K562 (cell line): Measurements from ENCODE around the gene MPV17L. TPM values are rescaled to one million over a fixed set of nuclear protein-coding genes. Genes with fewer than 3 reads are reported as not detected.
A peak's percentile ranks its signal among the peaks of the same experiment; 100 is the strongest.
"Not testable (repeated sequence)": the region's sequence is repeated elsewhere in the genome, so short reads cannot be mapped to it uniquely, and the experiment has no call there.

Experiments
- ATAC-seq: fragments of 200-7000 bp; cut with Tn5 transposase; 3 replicates; pipeline ENCODE4 v1.9.1; 2020; ENCODE audit warnings: moderate library complexity
- BruUV-seq: library from RNA; stranded (reverse); fragments of 400-500 nt; replicated peaks from 2 replicates; lab custom pipeline; 2021; lab: Mats Ljungman, UMichigan
- CTCF ChIA-PET: fragments of 300-600 bp; formaldehyde crosslinking; extraction: SDS; loops from one replicate; lab custom pipeline; 2021; ENCODE audit warnings: low intra/inter-chr PET ratio; lab: Yijun Ruan, JAX
- POLR2A ChIA-PET: fragments of 300-600, 350-650 bp; sonication (Branson Sonifier 250); formaldehyde crosslinking; extraction: SDS; loops from one replicate; lab custom pipeline; 2021; ENCODE audit warnings: antibody characterized with exemption, inconsistent platforms; lab: Yijun Ruan, JAX
- DNase-seq, 4 experiments: peaks; one replicate each; pipeline versions ENCODE4 v3.0.0 to v3.0.0-alpha.2; 2011 to 2018; ENCODE audit warnings: low spot score in 3 of 4, mixed read lengths in 3 of 4; ENCODE audit errors: extremely low read depth in 1 of 4
- FAIRE-seq: peaks from 2 replicates; lab custom pipeline; 2011; peaks lifted over from hg19 to GRCh38; lab: Jason Lieb, UNC
- H2AFZ ChIP-seq: 2 replicates; pipeline ENCODE4 v1.6.0; 2011; ENCODE audit warnings: low read depth, low read length, control low read depth, inconsistent platforms
- H3K27ac ChIP-seq: fragments of 200-600 bp; 3 replicates; pipeline ENCODE4 v1.8.0; 2011; ENCODE audit warnings: low read depth, mild to moderate bottlenecking, control low read depth, inconsistent platforms, low read length, moderate library complexity, mixed read lengths; ENCODE audit errors: extremely low read depth
- H3K27me3 ChIP-seq, 2 experiments: fragments of 300-600 bp in 1 of 2; 2 replicates in 1 of 2; 3 replicates in 1 of 2; pipeline versions ENCODE4 v1.6.0 to v1.8.0; 2011; ENCODE audit warnings: inconsistent platforms in 2 of 2, low read length in 2 of 2, mild to moderate bottlenecking in 1 of 2, mixed read lengths in 1 of 2, moderate library complexity in 1 of 2; ENCODE audit not compliant: control insufficient read depth in 2 of 2, insufficient read depth in 2 of 2
- H3K36me3 ChIP-seq: fragments of 300-600 bp; 3 replicates; pipeline ENCODE4 v1.8.0; 2011; ENCODE audit warnings: mild to moderate bottlenecking, low read length, inconsistent platforms; ENCODE audit not compliant: control insufficient read depth, insufficient read depth
- H3K4me1 ChIP-seq, 2 experiments: fragments of 200-600 bp in 1 of 2; replicated peaks in 1 of 2; 2 replicates in 1 of 2; 3 replicates in 1 of 2; pipeline versions ENCODE4 v1.5.1 to v1.8.0; 2011; ENCODE audit warnings: inconsistent platforms in 2 of 2, low read length in 2 of 2, mild to moderate bottlenecking in 1 of 2, mixed read lengths in 1 of 2, moderate library complexity in 1 of 2; ENCODE audit not compliant: control insufficient read depth in 2 of 2, insufficient read depth in 2 of 2
- H3K4me2 ChIP-seq: 2 replicates; pipeline ENCODE4 v1.6.1; 2011; ENCODE audit warnings: low read length, control low read depth, inconsistent platforms, mixed read lengths; ENCODE audit not compliant: insufficient read depth
- H3K4me3 ChIP-seq: fragments of 200-600 bp; sonication (generic), shearing (Covaris generic); 2 replicates; pipeline ENCODE4 v1.5.1; 2016; ENCODE audit warnings: control low read depth, inconsistent platforms
- H3K79me2 ChIP-seq: fragments of 200-600 bp; 3 replicates; pipeline ENCODE4 v1.8.0; 2011; ENCODE audit warnings: low read length, inconsistent platforms; ENCODE audit not compliant: control insufficient read depth, insufficient read depth
- H3K9ac ChIP-seq, 2 experiments: 2 replicates each; pipeline versions ENCODE4 v1.6.0 to v1.6.1; 2011; ENCODE audit warnings: low read depth in 2 of 2, low read length in 2 of 2, control low read depth in 1 of 2, inconsistent platforms in 1 of 2, mild to moderate bottlenecking in 1 of 2, mixed read lengths in 1 of 2; ENCODE audit not compliant: insufficient read depth in 1 of 2
- H3K9me1 ChIP-seq: one replicate; pipeline ENCODE4 v1.6.0; 2011; ENCODE audit warnings: inconsistent platforms, mild to moderate bottlenecking, low read length, moderate library complexity; ENCODE audit not compliant: control insufficient read depth, insufficient read depth
- H3K9me3 ChIP-seq: replicated peaks from 2 replicates; pipeline ENCODE4 v1.5.1; 2011; ENCODE audit warnings: low read depth, low read length, inconsistent platforms; ENCODE audit not compliant: control insufficient read depth, insufficient read depth
- H4K20me1 ChIP-seq: replicated peaks from 2 replicates; pipeline ENCODE4 v1.6.1; 2011; ENCODE audit warnings: low read length, inconsistent platforms, mixed read lengths; ENCODE audit not compliant: control insufficient read depth, insufficient read depth
- CEBPB ChIP-seq: fragments of 450-650 bp; IDR thresholded peaks from 2 replicates; pipeline ENCODE4 v1.6.1; 2016; ENCODE audit warnings: missing genetic modification characterization, missing compliant biosample characterization
- GTF2E2 ChIP-seq: fragments of 200-800 bp; sonication (Bioruptor generic); IDR thresholded peaks from 2 replicates; pipeline ENCODE4 v1.6.1; 2016; ENCODE audit warnings: missing genetic modification characterization, missing compliant biosample characterization
- ZFP91 ChIP-seq: sonication (generic); formaldehyde crosslinking; IDR thresholded peaks from 2 replicates; pipeline ENCODE4 v1.8.0; 2022; ENCODE audit warnings: mild to moderate bottlenecking, missing genetic modification reagents
- ZNF263 ChIP-seq: sonication (generic); formaldehyde crosslinking; IDR thresholded peaks from 2 replicates; pipeline ENCODE4 v1.8.0; 2022; ENCODE audit warnings: mild to moderate bottlenecking, missing genetic modification reagents, borderline replicate concordance
- WGBS: fragments of 100-300 bp; shearing (Covaris generic); methylation state at CpG from one replicate; pipeline ENCODE4 v1.1.6; 2016; ENCODE audit warnings: low coverage, mixed read lengths; ENCODE audit not compliant: insufficient coverage; ENCODE audit errors: missing lambda C conversion rate; 5-methylcytosine and 5-hydroxymethylcytosine counted together
- in situ Hi-C: fragments of 300-500 bp; cut with MboI; formaldehyde crosslinking; loops from 4 replicates; pipeline ENCODE4 v1.15.0; 2018; ENCODE audit warnings: inconsistent platforms, mixed read lengths
- intact Hi-C: fragments of 100-400 bp; cut with micrococcal nuclease; formaldehyde crosslinking; loops from 2 replicates; pipeline ENCODE4 v1.14.2; 2022
- polyA plus RNA-seq, 8 experiments: library from polyadenylated mRNA; depleted of rRNA in 4 of 8; stranded (reverse) in 5 of 8; unstranded in 3 of 8; fragments of >200 nt; fragmentation: Nextera tagmentation in 2 of 8; fragmentation: Illumina TruSeq in 1 of 8; extraction: Ambion mirVana in 2 of 8; extraction: Trizol in 1 of 8; gene quantifications; 2 replicates each; pipeline versions ENCODE4 v1.2.1 to v1.2.3, GENCODE V29; 2011 to 2014; ENCODE audit warnings: inconsistent platforms in 1 of 8, missing spikeins in 1 of 8
- total RNA-seq, 7 experiments: library from RNA; depleted of rRNA in 6 of 7; stranded (reverse); fragments of >200 nt in 6 of 7; fragmentation: Illumina TruSeq in 2 of 7; extraction: Trizol in 2 of 7; gene quantifications; 2 replicates each; pipeline versions ENCODE4 v1.2.1 to v1.2.3, GENCODE V29; 2011 to 2021; ENCODE audit warnings: low replicate concordance in 1 of 7

The MPV17L gene
- total and polyA plus RNA-seq, 9 of the 15 experiments (the other 6 are each of a cell fraction or from before 2014, with no cell fraction given): not detected

GRCh38 chr16:15418206-15418605, 22.7 kb downstream of the MPV17L start (continued):
- no peak for TF ChIP-seq GTF2E2 (tag)
- no peak for TF ChIP-seq ZNF263
- no peak for TF ChIP-seq ZFP91 (CRISPR knock-in tag)

- WGBS: 13% methylated on average over 5 of the region's 5 CpGs
- H3K79me2 ChIP-seq, H3K36me3 ChIP-seq, ATAC-seq, H3K9me1 ChIP-seq, DNase-seq, H2AFZ ChIP-seq, H4K20me1 ChIP-seq, H3K4me2 ChIP-seq, H3K27ac ChIP-seq, CTCF ChIA-PET, H3K9ac ChIP-seq, BruUV-seq, FAIRE-seq, H3K9me3 ChIP-seq, H3K4me3 ChIP-seq, H3K4me1 ChIP-seq: not testable (repeated sequence)
- intact Hi-C loops (loop anchor here (10.0 kb wide), 1 partner anchor 223 kb away; the partner anchor contains the start of gene MARF1), in situ Hi-C loops (loop anchor here (10.0 kb wide), 1 partner anchor 283 kb away; no protein-coding TSS in a partner anchor)
- POLR2A ChIA-PET: interaction anchor here (0.6 kb wide), 1 partner anchor 453 kb away, joined by 3 read pairs; no protein-coding TSS in a partner anchor
- peaks cover 20 to 41% of the 10 kb centered on the region in 2 experiments; a peak in 4 of 5 replicates for H3K27me3 ChIP-seq
- peak; percentile 37; the same call in 1 of the 2 replicates for TF ChIP-seq CEBPB (tag)
These were observed 26.1 kb downstream of the MPV17L start for GRCh38 chr16:15421696-15422095.
